Stimulated activated CD8-positive, alpha-beta memory T cell treated with anti-CD3 and anti-CD28 coated beads, Interleukin-4, amount 100 ng/mL, for 1 hour (primary cell): ENCODE data around the gene IL22RA1.

Experiments used
- DNase-seq, 2 donors: peaks; one replicate each; pipeline ENCODE4 v3.0.0-alpha.2; 2020; ENCODE audit warnings: low read depth in 2 of 2, low spot score in 1 of 2

Gene IL22RA1

DNA sequence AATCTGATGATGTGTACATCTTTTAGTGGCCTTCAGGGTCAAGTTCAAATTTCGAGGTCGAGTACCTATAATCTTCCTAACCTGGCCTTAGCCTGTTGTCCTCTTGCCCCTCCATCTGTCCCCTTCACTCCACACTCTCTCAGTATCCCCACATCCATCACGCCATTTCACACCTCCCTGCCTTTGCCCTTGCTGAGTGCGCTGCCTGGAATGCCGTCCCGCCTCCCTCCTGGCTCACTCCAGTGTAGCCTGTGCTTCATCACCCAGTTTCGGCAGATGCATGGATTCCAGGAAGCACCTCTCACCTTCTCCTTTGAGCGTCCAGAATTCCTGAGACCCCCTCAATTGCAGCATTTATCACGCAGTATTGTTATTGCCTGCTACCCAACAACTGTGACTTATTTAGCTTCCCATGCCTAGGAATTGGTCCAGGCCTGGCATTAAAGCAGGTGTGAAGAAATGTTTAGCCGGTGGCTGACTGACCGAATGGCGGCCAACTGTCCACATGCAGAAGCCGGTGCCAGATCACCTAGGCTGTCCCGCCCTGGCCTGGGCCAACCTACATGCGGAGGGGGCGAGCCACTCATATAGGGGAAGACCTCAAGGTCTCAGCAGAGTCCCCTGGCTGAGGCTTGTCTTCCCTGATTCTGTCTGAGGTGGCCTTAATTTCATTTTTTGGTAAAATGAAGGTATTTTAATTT lies 65.5 kb downstream of the IL22RA1 start:
- DNase-seq = no peak

DNA sequence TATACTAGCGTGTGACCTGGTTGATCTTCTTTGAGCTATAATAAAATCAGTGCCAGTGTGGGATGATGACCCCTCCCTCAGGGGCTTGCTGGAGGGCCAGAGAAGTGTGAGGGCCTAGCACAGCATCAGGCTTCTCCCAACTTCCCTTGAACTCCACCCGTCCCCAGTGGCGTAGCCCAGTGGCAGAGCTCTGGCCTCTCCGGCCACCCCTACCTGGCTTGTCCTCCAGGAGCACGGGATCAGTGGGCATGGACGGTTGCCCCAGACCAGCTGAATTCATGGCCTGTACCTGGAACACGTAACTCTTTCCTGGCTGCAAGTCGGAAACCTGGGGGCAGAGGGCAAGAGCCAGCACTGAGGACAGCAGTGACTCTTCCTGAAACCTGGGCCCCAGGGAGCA lies 67.0 kb downstream of the IL22RA1 start:
- no peak for DNase-seq

DNA sequence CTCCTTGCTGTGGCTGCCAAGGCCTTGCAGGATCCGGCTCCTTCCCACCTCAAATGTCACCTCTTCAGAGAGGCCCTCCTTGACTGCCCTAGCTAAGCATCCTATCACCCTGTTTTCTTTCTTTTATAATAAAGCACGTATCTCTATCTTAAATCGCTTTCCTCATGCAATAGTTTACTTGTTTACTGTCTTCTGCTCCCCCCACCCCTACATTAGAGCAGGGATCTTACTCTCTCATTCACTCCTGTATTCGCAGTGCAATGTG lies 67.4 kb downstream of the IL22RA1 start:
- DNase-seq = no peak

DNA sequence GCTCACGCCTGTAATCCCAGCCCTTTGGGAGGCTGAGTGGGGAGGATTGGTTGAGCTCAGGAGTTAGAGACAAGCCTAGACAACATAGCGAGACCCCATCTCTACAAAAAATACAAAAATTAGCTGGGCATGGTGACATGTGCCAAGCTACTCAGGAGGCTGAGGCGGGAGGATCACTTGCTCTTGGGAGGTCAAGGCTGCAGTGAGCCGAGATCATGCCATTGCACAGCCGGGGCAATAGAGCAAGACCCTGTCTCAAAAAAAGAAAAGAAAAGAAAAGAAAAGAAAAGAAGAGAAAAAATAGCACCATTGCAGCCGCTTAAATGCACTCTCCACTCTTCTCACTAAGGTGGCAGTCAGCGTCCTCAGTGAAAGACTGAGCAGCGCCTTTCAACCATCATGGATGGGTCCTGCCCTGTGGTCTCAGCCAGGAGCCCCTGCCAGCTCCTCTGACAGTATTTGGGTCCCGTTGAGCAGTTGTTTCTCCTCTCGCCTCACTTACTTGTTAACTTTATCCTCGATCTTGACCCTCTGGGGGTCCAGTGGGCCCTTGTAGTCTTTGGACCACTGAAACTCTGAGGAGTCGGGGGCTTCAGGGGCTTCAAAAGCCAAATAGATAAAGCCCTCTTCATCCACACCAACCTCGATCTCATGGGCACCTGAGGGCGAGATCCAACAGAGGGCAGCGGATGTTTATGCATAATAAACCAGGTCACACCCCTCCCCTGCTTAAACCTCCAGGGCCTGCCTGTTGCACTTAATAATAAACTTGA lies 67.9 kb downstream of the IL22RA1 start:
- DNase-seq = no peak

DNA sequence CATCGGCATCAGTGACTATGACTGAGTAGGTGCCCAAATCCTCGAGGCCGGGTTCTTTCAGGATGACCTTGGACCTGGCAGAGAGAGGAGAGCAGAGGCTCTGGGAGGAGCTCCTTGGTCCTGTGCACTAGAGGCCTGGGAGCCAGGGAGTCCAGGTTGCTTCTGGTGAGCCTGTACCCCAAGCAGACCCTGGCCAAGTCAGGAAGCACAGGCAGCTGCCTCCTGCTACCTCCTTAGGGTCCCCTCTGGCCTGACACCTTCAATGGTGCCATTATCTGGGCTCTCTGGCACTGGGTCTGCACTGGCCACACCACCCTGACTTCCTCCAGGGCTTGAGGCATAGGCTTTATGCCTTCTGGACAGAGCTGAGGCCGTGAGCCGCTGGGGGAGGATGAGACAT lies 68.7 kb downstream of the IL22RA1 start:
- DNase-seq = no peak

DNA sequence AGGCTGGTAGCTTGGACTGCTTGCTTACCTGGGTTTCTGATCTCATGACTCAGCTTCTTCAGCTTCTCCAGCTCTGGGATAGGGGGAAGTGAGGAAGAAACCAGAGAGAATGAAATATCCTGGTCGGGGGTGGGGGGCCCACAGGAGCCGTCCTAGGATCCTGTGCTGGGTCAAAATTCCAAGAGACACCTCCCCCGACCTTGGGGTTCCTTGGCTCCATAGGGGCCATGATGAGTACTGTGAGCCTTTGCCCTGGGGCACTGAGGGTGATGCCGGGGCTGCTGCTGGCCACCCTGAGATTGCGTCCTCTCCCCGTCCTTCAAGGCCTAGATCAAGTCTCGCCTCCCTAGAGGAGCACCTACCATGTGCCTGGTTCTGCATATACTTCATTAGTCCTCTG lies 71.0 kb downstream of the IL22RA1 start:
- no peak for DNase-seq

DNA sequence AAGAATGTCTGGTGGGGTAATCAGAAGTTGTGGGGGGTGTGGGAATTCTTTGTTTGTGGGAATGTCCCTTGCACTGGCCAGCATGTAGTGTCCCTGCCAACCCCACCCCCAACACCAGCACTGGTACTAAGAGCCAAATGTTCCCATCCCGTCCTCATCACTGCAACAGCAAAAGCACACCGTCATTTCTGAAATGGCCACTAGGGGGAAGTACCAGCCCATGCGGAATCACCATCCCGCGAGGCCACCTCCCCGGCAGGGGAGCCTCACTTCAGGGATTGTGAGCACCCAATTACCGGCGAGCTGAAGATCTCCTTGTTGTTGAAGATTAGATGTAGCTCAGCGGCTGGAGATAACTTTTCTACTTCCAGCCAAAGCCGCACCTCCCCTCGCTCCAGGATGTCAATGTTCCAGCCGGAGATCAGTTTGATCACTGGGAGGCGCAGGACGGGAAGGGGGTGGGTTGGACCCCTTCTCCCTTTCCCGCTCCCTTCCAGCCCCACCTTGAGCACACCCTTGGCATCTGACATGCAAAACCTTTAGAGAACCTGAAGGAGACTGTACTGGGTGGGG lies 72.0 kb downstream of the IL22RA1 start:
- peak; percentile 28 to 33 for DNase-seq

DNA sequence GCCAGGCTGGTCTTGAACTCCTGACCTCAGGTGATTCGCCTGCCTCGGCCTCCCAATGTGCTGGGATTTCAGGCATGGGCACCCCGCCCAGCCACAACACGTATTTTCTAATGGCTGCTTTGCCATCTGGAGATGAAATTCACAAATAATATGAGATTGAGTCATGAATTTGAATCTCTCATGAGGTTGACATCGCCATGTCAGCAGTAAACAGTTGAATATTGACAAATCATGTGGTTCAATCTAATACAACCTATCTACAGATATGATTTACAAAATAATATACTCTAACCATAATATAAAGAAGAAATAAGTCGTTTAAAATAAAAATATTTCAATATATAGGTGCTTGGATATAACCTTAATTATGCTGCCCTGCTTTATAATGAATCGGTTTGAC lies 73.1 kb downstream of the IL22RA1 start:
- DNase-seq = no peak
